ENCODE data around the gene SCN8A.

SCN8A gene

GRCh38 chr12:51663390-51663789 is 72.4 kb downstream of the SCN8A start:
- DNase-seq = no peak
- peaks cover 6% of the 10 kb centered on the region for H3K36me3 ChIP-seq
- TF ChIP-seq CTCF (IDR thresholded peaks at IDR 0.05; ENCODE audit: low read depth, low read length) = no peak
- H3K9me3 ChIP-seq (ENCODE audit: severe bottlenecking) = no peaks in the 10 kb centered on the region
- no peak overlapping the region for H3K4me3 ChIP-seq (ENCODE audit: low read depth, low read length)
- H3K27ac ChIP-seq = no peak overlapping the region
- H3K27me3 ChIP-seq (ENCODE audit: insufficient read depth, low read depth, severe bottlenecking) = no peaks in the 10 kb centered on the region

- Histone ChIP-seq H3K36me3 (peaks cover 6% of the 10 kb centered on the region), H3K9me3 (ENCODE audit: severe bottlenecking) (no peaks in the 10 kb centered on the region), H3K4me3 (ENCODE audit: low read depth, low read length) (no peak overlapping the region), H3K27ac (no peak overlapping the region), H3K27me3 (ENCODE audit: insufficient read depth, low read depth, severe bottlenecking) (no peaks in the 10 kb centered on the region)
- DNase-seq = no peak
- no peak for TF ChIP-seq CTCF (IDR thresholded peaks at IDR 0.05; ENCODE audit: low read depth, low read length)
Observed at GRCh38 chr12:51666696-51667095, 75.7 kb downstream of the SCN8A start.

- no peak for TF ChIP-seq CTCF (IDR thresholded peaks at IDR 0.05; ENCODE audit: low read depth, low read length)
- no peak for DNase-seq
- no peaks in the 10 kb centered on the region for H3K27me3 ChIP-seq (ENCODE audit: insufficient read depth, low read depth, severe bottlenecking)
Observed at GRCh38 chr12:51667269-51667668, 76.2 kb downstream of the SCN8A start.

GRCh38 chr12:51669271-51669670 is 78.2 kb downstream of the SCN8A start:
- DNase-seq = no peak
- peaks cover 3% of the 10 kb centered on the region for H3K36me3 ChIP-seq
- no peak overlapping the region for H3K4me3 ChIP-seq (ENCODE audit: low read depth, low read length)
- no peaks in the 10 kb centered on the region for H3K27me3 ChIP-seq (ENCODE audit: insufficient read depth, low read depth, severe bottlenecking)
- no peaks in the 10 kb centered on the region for H3K9me3 ChIP-seq (ENCODE audit: severe bottlenecking)
- no peak overlapping the region for H3K27ac ChIP-seq
- no peak for TF ChIP-seq CTCF (IDR thresholded peaks at IDR 0.05; ENCODE audit: low read depth, low read length)

More at GRCh38 chr12:51667269-51667668, 76.2 kb downstream of the SCN8A start:
- no peaks in the 10 kb centered on the region for H3K9me3 ChIP-seq (ENCODE audit: severe bottlenecking)
- peaks cover 6% of the 10 kb centered on the region for H3K36me3 ChIP-seq
- H3K4me3 ChIP-seq (ENCODE audit: low read depth, low read length) = no peak overlapping the region
- no peak overlapping the region for H3K27ac ChIP-seq

GRCh38 chr12:51669996-51670395 is 79.0 kb downstream of the SCN8A start:
- H3K27me3 ChIP-seq (ENCODE audit: insufficient read depth, low read depth, severe bottlenecking) = no peaks in the 10 kb centered on the region
- no peak for TF ChIP-seq CTCF (IDR thresholded peaks at IDR 0.05; ENCODE audit: low read depth, low read length)
- no peak for DNase-seq

GRCh38 chr12:51672334-51672733 is 81.3 kb downstream of the SCN8A start:
- DNase-seq = no peak
- no peaks in the 10 kb centered on the region for H3K27me3 ChIP-seq (ENCODE audit: insufficient read depth, low read depth, severe bottlenecking)
- no peak for TF ChIP-seq CTCF (IDR thresholded peaks at IDR 0.05; ENCODE audit: low read depth, low read length)
- H3K9me3 ChIP-seq (ENCODE audit: severe bottlenecking) = no peaks in the 10 kb centered on the region
- H3K36me3 ChIP-seq = no peaks in the 10 kb centered on the region; the same call in 1 of the 2 replicates
- H3K4me3 ChIP-seq (ENCODE audit: low read depth, low read length) = no peak overlapping the region
- H3K27ac ChIP-seq = no peak overlapping the region

More at GRCh38 chr12:51669996-51670395, 79.0 kb downstream of the SCN8A start:
- Histone ChIP-seq H3K9me3 (ENCODE audit: severe bottlenecking) (no peaks in the 10 kb centered on the region), H3K36me3 (peaks cover 2% of the 10 kb centered on the region), H3K4me3 (ENCODE audit: low read depth, low read length) (no peak overlapping the region), H3K27ac (no peak overlapping the region)
